Ishikawa (cell line): ENCODE measurements around the gene KLHL14.
A peak's percentile ranks its signal among the peaks of the same experiment; 100 is the strongest.

Experiments used
- CEBPB ChIP-seq: IDR thresholded peaks from 2 replicates; pipeline ENCODE4 v1.6.1; 2012
- CREB1 ChIP-seq: IDR thresholded peaks from 2 replicates; pipeline ENCODE4 v1.6.1; 2012; ENCODE audit warnings: low read depth
- EP300 ChIP-seq: IDR thresholded peaks from 2 replicates; pipeline ENCODE4 v1.6.1; 2012; ENCODE audit warnings: borderline replicate concordance
- RAD21 ChIP-seq: IDR thresholded peaks from 2 replicates; pipeline ENCODE4 v1.6.1; 2012; ENCODE audit warnings: low read depth
- ZBTB7A ChIP-seq: IDR thresholded peaks from 2 replicates; pipeline ENCODE4 v1.6.1; 2012; ENCODE audit warnings: low read depth
- TF ChIP-seq, protein P1 (sequence below): IDR thresholded peaks from 2 replicates; pipeline ENCODE4 v1.6.1; 2012; ENCODE audit warnings: low read depth, mild to moderate bottlenecking
- TF ChIP-seq, protein P2 (sequence below): IDR thresholded peaks from 2 replicates; pipeline ENCODE4 v1.6.1; 2012

DNA sequence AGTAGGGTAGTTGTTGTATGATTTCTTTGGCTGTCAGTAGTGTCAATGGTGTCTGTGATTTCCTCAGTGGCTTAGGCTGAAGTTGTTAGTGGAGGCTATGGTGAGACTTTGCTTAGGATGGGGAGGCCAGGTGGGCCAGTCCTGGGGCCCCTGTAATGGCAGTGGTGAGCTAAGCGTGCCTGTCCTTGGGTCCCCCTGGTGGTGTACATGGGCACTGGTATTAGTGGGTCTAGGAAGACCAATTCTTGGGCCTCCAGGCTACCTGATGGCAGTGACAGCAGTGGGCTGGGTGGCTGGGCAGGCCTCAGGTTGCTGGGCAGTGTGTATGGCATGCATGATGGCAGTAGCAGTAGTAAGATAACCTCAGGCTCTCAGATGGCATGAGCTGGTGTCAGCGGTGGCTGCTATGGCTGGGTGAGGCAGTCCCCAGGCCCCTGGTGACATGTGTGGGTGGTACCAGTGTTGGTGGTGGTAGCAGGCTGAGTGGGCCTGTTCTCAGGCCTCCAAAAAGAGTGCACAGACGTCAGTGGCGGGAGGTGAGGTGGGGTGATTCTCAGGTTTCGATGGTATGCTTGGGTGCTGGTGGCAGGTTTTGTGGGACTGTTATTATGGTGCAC is 103.2 kb downstream of the KLHL14 start:
- TF ChIP-seq CREB1 = no peak
- TF ChIP-seq, protein P1, sequence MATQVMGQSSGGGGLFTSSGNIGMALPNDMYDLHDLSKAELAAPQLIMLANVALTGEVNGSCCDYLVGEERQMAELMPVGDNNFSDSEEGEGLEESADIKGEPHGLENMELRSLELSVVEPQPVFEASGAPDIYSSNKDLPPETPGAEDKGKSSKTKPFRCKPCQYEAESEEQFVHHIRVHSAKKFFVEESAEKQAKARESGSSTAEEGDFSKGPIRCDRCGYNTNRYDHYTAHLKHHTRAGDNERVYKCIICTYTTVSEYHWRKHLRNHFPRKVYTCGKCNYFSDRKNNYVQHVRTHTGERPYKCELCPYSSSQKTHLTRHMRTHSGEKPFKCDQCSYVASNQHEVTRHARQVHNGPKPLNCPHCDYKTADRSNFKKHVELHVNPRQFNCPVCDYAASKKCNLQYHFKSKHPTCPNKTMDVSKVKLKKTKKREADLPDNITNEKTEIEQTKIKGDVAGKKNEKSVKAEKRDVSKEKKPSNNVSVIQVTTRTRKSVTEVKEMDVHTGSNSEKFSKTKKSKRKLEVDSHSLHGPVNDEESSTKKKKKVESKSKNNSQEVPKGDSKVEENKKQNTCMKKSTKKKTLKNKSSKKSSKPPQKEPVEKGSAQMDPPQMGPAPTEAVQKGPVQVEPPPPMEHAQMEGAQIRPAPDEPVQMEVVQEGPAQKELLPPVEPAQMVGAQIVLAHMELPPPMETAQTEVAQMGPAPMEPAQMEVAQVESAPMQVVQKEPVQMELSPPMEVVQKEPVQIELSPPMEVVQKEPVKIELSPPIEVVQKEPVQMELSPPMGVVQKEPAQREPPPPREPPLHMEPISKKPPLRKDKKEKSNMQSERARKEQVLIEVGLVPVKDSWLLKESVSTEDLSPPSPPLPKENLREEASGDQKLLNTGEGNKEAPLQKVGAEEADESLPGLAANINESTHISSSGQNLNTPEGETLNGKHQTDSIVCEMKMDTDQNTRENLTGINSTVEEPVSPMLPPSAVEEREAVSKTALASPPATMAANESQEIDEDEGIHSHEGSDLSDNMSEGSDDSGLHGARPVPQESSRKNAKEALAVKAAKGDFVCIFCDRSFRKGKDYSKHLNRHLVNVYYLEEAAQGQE = no peak
- TF ChIP-seq CEBPB = no peak
- no peak for TF ChIP-seq ZBTB7A
- no peak for TF ChIP-seq EP300
- TF ChIP-seq, protein P2, sequence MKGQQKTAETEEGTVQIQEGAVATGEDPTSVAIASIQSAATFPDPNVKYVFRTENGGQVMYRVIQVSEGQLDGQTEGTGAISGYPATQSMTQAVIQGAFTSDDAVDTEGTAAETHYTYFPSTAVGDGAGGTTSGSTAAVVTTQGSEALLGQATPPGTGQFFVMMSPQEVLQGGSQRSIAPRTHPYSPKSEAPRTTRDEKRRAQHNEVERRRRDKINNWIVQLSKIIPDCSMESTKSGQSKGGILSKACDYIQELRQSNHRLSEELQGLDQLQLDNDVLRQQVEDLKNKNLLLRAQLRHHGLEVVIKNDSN = no peak
- TF ChIP-seq RAD21 = peak; percentile 41; the same call in 1 of the 2 replicates
